Measurements from ENCODE around the gene OR52N1.

- TF ChIP-seq EP300 (IDR thresholded peaks at IDR 0.05) = no peak
- no peak for TF ChIP-seq POLR2A (IDR thresholded peaks at IDR 0.05)
- TF ChIP-seq, protein P1, sequence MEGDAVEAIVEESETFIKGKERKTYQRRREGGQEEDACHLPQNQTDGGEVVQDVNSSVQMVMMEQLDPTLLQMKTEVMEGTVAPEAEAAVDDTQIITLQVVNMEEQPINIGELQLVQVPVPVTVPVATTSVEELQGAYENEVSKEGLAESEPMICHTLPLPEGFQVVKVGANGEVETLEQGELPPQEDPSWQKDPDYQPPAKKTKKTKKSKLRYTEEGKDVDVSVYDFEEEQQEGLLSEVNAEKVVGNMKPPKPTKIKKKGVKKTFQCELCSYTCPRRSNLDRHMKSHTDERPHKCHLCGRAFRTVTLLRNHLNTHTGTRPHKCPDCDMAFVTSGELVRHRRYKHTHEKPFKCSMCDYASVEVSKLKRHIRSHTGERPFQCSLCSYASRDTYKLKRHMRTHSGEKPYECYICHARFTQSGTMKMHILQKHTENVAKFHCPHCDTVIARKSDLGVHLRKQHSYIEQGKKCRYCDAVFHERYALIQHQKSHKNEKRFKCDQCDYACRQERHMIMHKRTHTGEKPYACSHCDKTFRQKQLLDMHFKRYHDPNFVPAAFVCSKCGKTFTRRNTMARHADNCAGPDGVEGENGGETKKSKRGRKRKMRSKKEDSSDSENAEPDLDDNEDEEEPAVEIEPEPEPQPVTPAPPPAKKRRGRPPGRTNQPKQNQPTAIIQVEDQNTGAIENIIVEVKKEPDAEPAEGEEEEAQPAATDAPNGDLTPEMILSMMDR (IDR thresholded peaks at IDR 0.05) = no peak
- no peak for TF ChIP-seq POLR2AphosphoS5 (IDR thresholded peaks at IDR 0.05)
Observed at GRCh38 chr11:5809905-5810795, 19.1 kb upstream of the OR52N1 start.

Measured in stomach (tissue), 4 donors.